Lower leg skin (tissue), 3 donors: ENCODE results near the gene KCNQ1OT1.

Experiments used
- CTCF ChIP-seq, 3 donors: fragments of 450-650 bp; IDR thresholded peaks; one replicate each; pipeline ENCODE4 v1.5.1; 2016; ENCODE audit warnings: antibody characterized with exemption in 3 of 3, mild to moderate bottlenecking in 3 of 3, moderate library complexity in 2 of 3
- POLR2A ChIP-seq, 2 donors: fragments of 450-650 bp; IDR thresholded peaks; one replicate each; pipeline ENCODE4 v1.6.1; 2016 to 2017; ENCODE audit warnings: antibody characterized with exemption in 2 of 2, mild to moderate bottlenecking in 1 of 2, moderate library complexity in 1 of 2

- TF ChIP-seq CTCF (IDR thresholded peaks at IDR 0.05): no peak
- TF ChIP-seq POLR2A (IDR thresholded peaks at IDR 0.05): no peak
These were observed 116.2 kb downstream of the KCNQ1OT1 start for GRCh38 chr11:2583605-2583958.
